PC-9 (cell line): Measurements from ENCODE around the gene RABL6. TPM values are rescaled to one million over a fixed set of nuclear protein-coding genes. Genes with fewer than 3 reads are reported as not detected.
A peak's percentile ranks its signal among the peaks of the same experiment; 100 is the strongest.
"Not testable (repeated sequence)": the region's sequence is repeated elsewhere in the genome, so short reads cannot be mapped to it uniquely, and the experiment has no call there.

Experiments used
- BruUV-seq: library from RNA; stranded (reverse); fragments of 400-500 nt; replicated peaks from 2 replicates; lab custom pipeline; 2021; lab: Mats Ljungman, UMichigan
- CTCF ChIA-PET: fragments of 300-600 bp; sonication (Branson Sonifier 250); formaldehyde crosslinking; loops from one replicate; lab custom pipeline; 2022; ENCODE audit warnings: antibody characterized with exemption; lab: Charles Lee
- POLR2A ChIA-PET: fragments of 300-600 bp; sonication (Branson Sonifier 250); formaldehyde crosslinking; loops from one replicate; lab custom pipeline; 2022; ENCODE audit warnings: antibody characterized with exemption; ENCODE audit not compliant: unreplicated experiment; lab: Charles Lee
- DNase-seq, 2 experiments: peaks; one replicate each; pipeline versions ENCODE4 v3.0.0 to v3.0.0-alpha.2; 2015 to 2022; ENCODE audit warnings: mixed read lengths in 1 of 2
- H2AFZ ChIP-seq: fragments of 200-600 bp; sonication (generic); 2 replicates; pipeline ENCODE4 v1.8.1; 2017; ENCODE audit warnings: antibody characterized with exemption
- H3F3A ChIP-seq: fragments of 200-600 bp; sonication (generic); 2 replicates; pipeline ENCODE4 v1.8.1; 2017; ENCODE audit warnings: antibody characterized with exemption, mild to moderate bottlenecking, low read depth; ENCODE audit not compliant: insufficient read depth
- H3K27ac ChIP-seq: fragments of 200-600 bp; sonication (generic); 2 replicates; pipeline ENCODE4 v1.6.1; 2016; ENCODE audit warnings: mixed run types
- H3K27me3 ChIP-seq: fragments of 200-600 bp; sonication (generic); 2 replicates; pipeline ENCODE4 v1.6.1; 2016; ENCODE audit warnings: low read depth, mixed run types; ENCODE audit not compliant: insufficient read depth
- H3K36me3 ChIP-seq: fragments of 200-600 bp; sonication (generic); 2 replicates; pipeline ENCODE4 v1.6.1; 2016; ENCODE audit warnings: low read depth, mixed run types
- H3K4me1 ChIP-seq: fragments of 200-600 bp; sonication (generic); replicated peaks from 2 replicates; pipeline ENCODE4 v1.6.1; 2016; ENCODE audit warnings: mixed run types; ENCODE audit not compliant: insufficient read depth
- H3K4me2 ChIP-seq: fragments of 200-600 bp; sonication (generic); 2 replicates; pipeline ENCODE4 v1.6.1; 2017; ENCODE audit warnings: mixed run types
- H3K4me3 ChIP-seq: fragments of 200-600 bp; sonication (generic); 2 replicates; pipeline ENCODE4 v1.6.1; 2016; ENCODE audit warnings: mixed run types
- H3K79me2 ChIP-seq: fragments of 200-600 bp; sonication (generic); 2 replicates; pipeline ENCODE4 v1.6.1; 2017; ENCODE audit warnings: low read depth, mixed run types
- H3K9me2 ChIP-seq: fragments of 200-600 bp; sonication (generic); 2 replicates; pipeline ENCODE4 v1.8.1; 2017; ENCODE audit warnings: mild to moderate bottlenecking; ENCODE audit not compliant: insufficient read depth
- H3K9me3 ChIP-seq: fragments of 200-600 bp; sonication (generic); 2 replicates; pipeline ENCODE4 v1.8.1; 2016; ENCODE audit warnings: low read depth; ENCODE audit not compliant: insufficient read depth
- H4K20me1 ChIP-seq: fragments of 200-600 bp; sonication (generic); 2 replicates; pipeline ENCODE4 v1.8.1; 2017; ENCODE audit not compliant: insufficient read depth
- EZH2 ChIP-seq: fragments of 200-600 bp; sonication (generic); IDR thresholded peaks from 2 replicates; pipeline ENCODE4 v1.8.0; 2017; ENCODE audit warnings: antibody characterized with exemption, low read depth
- intact Hi-C: fragments of 100-400 bp; cut with micrococcal nuclease; formaldehyde crosslinking; loops from one replicate; pipeline ENCODE4 v1.10.0; 2022; ENCODE audit not compliant: unreplicated experiment
- total RNA-seq: library from RNA; stranded (reverse); gene quantifications from 2 replicates; pipeline ENCODE4 v1.2.3, GENCODE V29; 2021
- TF ChIP-seq, protein P1 (sequence below): fragments of 200-600 bp; sonication (generic); conservative IDR thresholded peaks from 2 replicates; pipeline ENCODE4 v1.6.1; 2017; ENCODE audit warnings: mixed run types, antibody characterized with exemption, mild to moderate bottlenecking, moderate library complexity

Gene RABL6
- total RNA-seq, 1 experiment from 2014 or later: 116 TPM

DNA sequence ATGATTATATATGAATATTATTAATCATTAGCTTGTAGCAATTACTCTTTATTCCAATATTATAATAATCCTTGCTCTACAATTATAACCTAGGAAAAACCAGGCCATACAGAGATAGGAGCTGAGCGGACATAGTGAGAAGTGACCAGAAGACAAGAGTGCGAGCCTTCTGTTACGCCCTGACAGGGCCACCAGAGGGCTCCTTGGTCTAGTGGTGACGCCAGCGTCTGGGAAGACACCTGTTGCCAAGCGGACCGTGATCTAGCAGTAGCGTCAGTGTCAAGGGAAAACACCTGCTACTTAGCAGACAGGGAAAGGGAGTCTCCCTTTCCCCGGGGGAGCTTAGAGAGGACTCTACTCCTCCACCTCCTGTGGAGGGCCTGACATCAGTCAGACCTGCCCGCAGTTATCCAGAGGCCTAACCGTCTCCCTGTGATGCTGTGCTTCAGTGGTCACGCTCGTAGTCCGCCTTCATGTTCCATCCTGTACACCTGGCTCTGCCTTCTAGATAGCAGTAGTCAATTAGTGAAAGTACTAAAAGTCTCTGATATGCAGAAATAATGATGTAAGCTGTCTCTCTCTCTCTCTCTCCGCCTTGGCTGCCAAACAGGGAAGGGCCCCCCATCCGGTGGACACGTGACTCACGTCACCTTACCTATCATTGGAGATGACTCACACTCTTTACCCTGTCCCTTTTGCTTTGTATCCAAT lies 41.2 kb upstream of the RABL6 start:
- intact Hi-C loops, H4K20me1 ChIP-seq, H3K9me3 ChIP-seq, H3K4me1 ChIP-seq, H2AFZ ChIP-seq, BruUV-seq, POLR2A ChIA-PET, H3K9me2 ChIP-seq, H3K27ac ChIP-seq, H3K36me3 ChIP-seq, H3K4me3 ChIP-seq, H3K27me3 ChIP-seq, H3K79me2 ChIP-seq: not testable (repeated sequence)
- H3K4me2 ChIP-seq: peak overlapping the region; percentile 49
- CTCF ChIA-PET: interaction anchor here (0.6 kb wide), 1 partner anchor 132 kb away, joined by 3 read pairs; no protein-coding TSS in a partner anchor
- TF ChIP-seq, protein P1, sequence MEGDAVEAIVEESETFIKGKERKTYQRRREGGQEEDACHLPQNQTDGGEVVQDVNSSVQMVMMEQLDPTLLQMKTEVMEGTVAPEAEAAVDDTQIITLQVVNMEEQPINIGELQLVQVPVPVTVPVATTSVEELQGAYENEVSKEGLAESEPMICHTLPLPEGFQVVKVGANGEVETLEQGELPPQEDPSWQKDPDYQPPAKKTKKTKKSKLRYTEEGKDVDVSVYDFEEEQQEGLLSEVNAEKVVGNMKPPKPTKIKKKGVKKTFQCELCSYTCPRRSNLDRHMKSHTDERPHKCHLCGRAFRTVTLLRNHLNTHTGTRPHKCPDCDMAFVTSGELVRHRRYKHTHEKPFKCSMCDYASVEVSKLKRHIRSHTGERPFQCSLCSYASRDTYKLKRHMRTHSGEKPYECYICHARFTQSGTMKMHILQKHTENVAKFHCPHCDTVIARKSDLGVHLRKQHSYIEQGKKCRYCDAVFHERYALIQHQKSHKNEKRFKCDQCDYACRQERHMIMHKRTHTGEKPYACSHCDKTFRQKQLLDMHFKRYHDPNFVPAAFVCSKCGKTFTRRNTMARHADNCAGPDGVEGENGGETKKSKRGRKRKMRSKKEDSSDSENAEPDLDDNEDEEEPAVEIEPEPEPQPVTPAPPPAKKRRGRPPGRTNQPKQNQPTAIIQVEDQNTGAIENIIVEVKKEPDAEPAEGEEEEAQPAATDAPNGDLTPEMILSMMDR: peak; percentile 63; the same call in 1 of the 2 replicates
- H3F3A ChIP-seq: peaks cover 33% of the 10 kb centered on the region; the same call in 1 of the 2 replicates
- peak; percentile 53 to 61 for DNase-seq

DNA sequence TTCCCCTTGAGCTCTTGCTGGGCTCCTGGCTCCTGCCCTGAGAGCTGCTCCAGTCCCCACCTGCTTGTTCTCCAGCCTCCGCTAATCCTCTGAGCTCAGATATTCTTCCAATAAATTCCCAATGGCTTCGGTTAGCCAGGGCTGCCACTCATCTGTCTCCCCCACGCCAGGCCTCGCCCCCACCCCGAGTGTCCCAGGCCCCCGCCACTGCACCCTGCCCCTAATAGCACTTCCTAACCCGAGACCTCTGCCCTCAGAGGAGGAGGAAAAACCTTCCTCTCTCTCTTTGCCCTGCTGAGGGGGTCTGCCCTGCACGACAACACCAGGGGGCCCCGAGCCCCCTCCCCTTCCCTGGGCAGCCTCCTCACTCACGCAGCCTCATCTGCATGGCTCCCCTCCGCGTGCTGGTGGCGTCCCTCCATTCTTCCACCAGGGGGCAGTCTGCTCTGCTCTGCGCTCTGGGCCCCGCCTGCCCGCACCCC lies 38.0 kb upstream of the RABL6 start:
- Histone ChIP-seq H3K4me1 (peaks cover 6% of the 10 kb centered on the region), H3F3A (peaks cover 33% of the 10 kb centered on the region; the same call in 1 of the 2 replicates), H3K27me3 (peaks cover 4% of the 10 kb centered on the region; the same call in 1 of the 2 replicates), H3K9me2 (no peaks in the 10 kb centered on the region), H3K4me2 (no peak overlapping the region), H4K20me1 (no peaks in the 10 kb centered on the region), H3K4me3 (no peak overlapping the region), H3K36me3 (no peaks in the 10 kb centered on the region), H3K9me3 (no peaks in the 10 kb centered on the region), H3K27ac (no peak overlapping the region), H3K79me2 (no peaks in the 10 kb centered on the region), H2AFZ (no peak overlapping the region)
- TF ChIP-seq, protein P1: peak; percentile 63
- TF ChIP-seq EZH2: no peak
- intact Hi-C loops: no loop called here
- POLR2A ChIA-PET: no interaction called here
- no TSS peak for BruUV-seq
- peak in 1 of 2 experiments; percentile 28 for DNase-seq
- CTCF ChIA-PET: no interaction called here

DNA sequence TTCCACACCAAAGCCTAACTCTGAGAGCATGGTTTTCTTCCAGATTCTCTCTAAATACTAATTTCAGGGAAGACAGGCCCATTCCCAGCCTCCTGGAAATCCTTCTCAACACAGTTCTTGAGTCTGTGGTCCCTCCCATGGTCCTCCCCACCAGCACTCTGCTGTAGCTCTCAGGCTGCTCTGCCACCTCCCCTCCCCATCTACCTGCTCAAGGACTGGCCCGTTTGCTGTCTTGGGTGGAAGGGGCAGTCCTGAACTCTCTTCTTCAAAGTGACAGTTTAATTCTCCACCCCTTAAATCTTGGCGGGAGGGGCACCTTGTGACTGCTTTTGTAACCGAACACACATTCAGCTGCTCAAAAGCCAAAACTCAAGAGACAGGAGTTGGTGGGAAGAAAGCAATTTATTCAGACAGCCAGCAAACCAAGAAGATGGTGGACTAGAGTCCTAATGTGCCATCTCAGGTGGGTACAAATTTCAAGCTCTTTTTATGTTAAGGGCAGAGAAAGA lies 35.8 kb upstream of the RABL6 start:
- intact Hi-C loops: no loop called here
- H3K4me1 ChIP-seq: peaks cover 2% of the 10 kb centered on the region
- H3K9me3 ChIP-seq: no peaks in the 10 kb centered on the region
- no peak for DNase-seq
- BruUV-seq: no TSS peak
- peaks cover 24% of the 10 kb centered on the region; the same call in 1 of the 2 replicates for H3F3A ChIP-seq
- H3K36me3 ChIP-seq: no peaks in the 10 kb centered on the region
- no peak overlapping the region for H2AFZ ChIP-seq
- H3K4me2 ChIP-seq: no peak overlapping the region
- ChIA-PET POLR2A (interaction anchor here (0.6 kb wide), 2 partner anchors 10 to 18 kb away, joined by 5 to 12 read pairs; no protein-coding TSS in a partner anchor), CTCF (interaction anchor here (0.6 kb wide), 1 partner anchor 262 kb away, joined by 5 read pairs; no protein-coding TSS in a partner anchor)
- no peaks in the 10 kb centered on the region for H4K20me1 ChIP-seq
- H3K79me2 ChIP-seq: no peaks in the 10 kb centered on the region
- no peak overlapping the region for H3K4me3 ChIP-seq
- TF ChIP-seq EZH2: no peak
- H3K9me2 ChIP-seq: no peaks in the 10 kb centered on the region
- peaks cover 8% of the 10 kb centered on the region; the same call in 1 of the 2 replicates for H3K27me3 ChIP-seq
- no peak overlapping the region for H3K27ac ChIP-seq
